Stimulated activated CD4-positive, alpha-beta T cell treated with anti-CD3 and anti-CD28 coated beads, Interleukin-1b, Interleukin-23, amount 100 ng/mL, for 1 hour (primary cell): Measurements from ENCODE around the gene STXBP2.

ENCODE experiments used
- DNase-seq, 2 donors: peaks; one replicate each; pipeline ENCODE4 v3.0.0-alpha.2; 2020; ENCODE audit warnings: low read depth in 2 of 2

Gene STXBP2

GRCh38 chr19:7636691-7637373, at the start of gene STXBP2:
STXBP2 (plus strand) TSS chr19:7637110; CDS start chr19:7637150, 40 bp downstream.
- DNase-seq: peak; percentile 93 to 95

DNA sequence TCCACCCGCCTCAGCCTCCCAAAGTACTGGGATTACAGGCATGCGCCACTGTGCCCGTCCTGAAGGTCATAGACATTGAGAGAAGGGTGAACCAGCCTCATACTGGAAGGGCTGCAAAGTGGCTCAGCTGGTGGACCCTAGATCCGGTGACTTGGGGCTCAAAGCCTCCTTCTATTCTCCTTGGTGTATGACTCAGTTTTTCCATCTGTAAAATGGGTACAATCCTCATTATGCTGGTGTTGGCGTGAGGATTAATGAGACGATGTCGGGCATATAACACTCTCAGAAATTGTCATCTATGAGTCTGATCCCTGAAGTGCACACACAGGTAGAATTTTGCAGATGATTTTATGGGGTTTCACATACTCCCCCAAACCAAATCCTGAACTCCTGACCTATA, 47.1 kb upstream of the STXBP2 start:
- DNase-seq: no peak

- DNase-seq: no peak
These were observed 46.7 kb upstream of the STXBP2 start for GRCh38 chr19:7590256-7590655.

DNA sequence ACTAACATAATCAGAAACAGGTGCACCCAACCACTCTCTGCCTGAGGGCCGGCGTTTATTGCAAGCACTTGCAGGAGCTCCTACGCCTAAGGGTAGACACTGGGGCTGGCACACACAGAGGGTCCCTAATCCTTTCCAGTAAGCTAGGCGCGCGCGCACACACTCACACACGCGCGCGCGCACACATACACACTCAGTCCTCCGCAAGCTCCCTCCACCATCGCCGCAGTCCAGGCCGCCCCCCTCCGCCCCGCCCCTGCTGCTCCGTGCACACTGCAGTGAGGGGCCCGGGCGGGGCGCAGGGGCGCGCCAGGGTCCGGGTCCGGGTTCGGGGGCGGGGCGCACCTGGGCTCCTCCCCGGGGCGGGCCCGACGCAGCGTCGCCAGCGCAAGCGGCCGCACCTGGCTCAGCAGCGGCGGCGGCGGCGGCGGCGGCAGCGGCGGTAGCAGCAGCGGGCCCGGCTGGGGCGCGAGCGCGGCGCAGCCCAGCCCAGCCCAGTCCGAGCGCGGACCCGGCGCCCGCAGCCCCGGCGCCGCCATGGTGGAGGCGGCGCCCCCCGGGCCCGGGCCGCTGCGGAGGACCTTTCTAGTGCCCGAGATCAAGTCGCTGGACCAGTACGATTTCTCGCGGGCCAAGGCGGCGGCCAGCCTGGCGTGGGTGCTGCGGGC, 41.3 kb upstream of the STXBP2 start, which contains the start of gene CAMSAP3:
Gene CAMSAP3, plus strand, starts transcription at position 398 of the 668 bp plus-strand sequence. Its CDS starts 140 bp downstream, at position 538.
- peak in 1 of 2 donors; percentile 16 for DNase-seq

DNA sequence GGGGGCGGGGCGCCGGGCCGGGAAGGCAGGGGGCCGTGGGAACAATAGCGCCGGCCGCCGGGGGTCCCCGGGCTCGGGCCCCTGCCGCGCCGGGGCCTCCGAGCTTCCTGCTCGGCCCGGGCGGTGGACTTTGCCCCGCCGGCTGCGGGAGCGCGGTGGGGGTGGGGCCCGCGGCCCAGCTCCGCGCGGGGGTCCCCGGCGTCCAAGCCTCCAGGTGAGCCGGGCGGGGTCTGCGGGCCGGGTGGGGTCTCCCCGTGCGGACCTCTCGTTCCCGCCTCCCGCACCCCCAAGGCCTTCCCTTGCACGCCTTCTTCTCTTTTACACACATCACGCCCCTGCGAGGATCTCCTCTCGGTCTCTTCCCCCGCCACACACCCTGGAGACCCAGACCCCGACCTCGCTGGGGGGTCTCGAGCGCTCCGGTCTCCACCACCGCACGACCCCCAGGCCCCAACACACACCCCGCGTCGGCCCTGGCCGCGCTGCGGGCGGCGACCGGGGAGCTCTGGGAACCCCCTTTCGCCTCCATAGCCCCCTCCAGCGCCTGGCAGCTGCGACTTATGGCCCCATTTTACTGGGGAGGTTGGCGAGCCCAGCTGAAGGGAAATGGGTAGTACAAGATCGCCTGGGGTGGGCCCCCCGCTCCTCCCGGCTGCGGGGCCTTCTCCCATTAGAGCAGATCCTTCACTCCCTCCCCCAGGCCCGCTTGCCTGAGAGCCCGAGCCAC, 40.5 kb upstream of the STXBP2 start:
- no peak for DNase-seq

DNA sequence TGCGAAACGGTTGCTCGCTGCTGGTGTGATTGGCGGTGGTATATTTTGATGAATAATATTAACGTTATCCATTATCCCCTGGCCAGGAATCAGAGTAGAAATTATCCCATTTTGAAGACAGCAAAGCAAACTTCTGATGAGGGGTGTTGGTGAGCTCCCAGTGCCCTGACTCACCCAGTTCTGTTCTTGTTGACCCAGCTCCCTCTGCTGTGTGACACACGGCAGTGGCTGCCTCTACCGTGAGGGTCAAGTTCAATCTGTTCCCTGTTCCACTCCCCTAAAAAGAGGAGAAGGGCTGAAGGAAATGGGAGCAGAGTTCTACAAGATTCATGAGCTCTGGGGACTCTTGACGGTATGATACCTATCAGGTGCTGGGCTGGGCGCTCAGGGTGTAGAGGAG, 39.2 kb upstream of the STXBP2 start:
- DNase-seq: no peak

- DNase-seq: no peak
These were observed 38.7 kb upstream of the STXBP2 start for GRCh38 chr19:7598180-7598579.

DNA sequence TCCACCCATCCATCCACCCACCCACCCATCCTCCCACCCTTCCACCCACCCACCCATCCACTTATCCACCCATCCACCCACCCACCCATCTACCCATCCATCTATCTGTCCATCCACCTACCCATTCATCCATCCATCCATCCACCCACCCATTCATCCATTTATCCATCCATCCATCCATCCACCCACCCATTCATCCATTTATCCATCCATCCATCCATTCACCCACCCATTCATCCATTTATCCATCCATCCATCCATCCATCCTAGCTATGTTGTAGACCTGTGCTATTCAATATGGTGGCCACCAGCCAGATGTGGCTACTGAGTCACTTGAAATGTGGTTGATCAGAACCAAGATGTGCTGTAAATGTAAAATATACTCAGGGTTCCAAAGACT, 36.2 kb upstream of the STXBP2 start:
- DNase-seq: no peak

GRCh38 chr19:7602240-7602934, 34.5 kb upstream of the STXBP2 start:
- DNase-seq: no peak

DNA sequence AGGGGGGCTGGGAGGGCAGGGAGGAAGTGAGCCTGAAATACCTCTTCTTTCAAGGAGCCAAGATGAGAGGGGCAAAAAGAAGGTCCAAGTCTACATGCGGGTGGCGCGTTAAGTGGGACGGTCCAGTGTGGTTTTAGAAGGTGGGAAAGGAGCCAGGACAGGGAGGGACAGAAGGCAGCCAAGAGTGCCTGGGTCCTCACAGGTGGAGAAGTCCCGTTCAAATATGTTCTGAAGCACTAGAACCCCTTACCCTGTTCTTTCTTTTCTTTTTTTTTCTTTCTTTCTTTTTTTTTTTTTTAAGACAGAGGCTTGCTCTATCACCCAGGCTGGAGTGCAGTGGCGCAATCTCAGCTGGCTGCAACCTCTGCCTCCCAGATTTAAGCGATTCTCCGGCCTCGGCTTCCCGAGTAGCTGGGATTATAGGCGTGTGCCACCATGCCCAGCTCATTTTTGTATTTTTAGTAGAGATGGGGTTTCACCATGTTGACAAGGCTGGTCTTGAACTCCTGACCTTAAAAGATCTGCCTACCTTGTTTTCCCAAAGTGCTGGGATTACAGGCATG, 33.9 kb upstream of the STXBP2 start:
- DNase-seq: no peak

DNA sequence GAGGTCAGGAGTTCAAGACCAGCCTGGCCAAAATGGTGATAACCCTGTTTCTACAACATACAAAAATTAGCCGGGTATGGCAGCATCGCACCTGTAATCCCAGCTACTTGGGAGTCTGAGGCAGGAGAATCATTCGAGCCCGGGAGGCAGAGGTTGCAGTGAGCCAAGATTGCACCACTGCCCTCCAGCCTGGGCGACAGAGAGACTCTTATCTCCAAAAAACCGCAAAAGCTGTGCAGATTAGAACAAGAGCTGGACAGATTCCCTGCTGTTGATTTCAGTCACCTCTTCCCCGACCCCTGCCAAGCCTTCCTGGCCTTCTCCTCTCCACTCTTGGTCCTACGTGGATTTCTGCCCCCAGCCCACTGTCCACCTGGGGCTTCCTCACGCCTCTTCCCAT, 33.0 kb upstream of the STXBP2 start:
- no peak for DNase-seq

- no peak for DNase-seq
These were observed 31.3 kb upstream of the STXBP2 start for GRCh38 chr19:7605490-7606222.

DNA sequence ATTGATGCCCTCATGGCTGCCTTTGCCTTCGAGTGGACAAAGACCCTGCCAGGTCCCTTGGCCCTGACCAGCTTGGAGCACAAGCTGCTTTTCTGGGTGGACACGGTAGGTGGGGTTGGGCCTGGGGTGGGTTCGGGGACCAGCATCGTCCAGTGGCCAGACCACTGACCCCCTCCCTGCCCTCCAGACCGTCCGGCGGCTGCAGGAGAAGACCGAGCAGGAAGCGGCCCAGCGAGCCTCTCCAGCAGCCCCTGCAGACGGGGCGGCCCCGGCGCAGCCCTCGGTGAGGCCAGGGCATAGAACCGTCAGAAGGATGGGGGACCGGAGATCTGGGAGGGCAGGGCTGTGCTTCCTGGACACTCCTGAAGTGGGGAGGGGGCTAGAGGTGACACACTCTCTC, 30.6 kb upstream of the STXBP2 start:
- no peak for DNase-seq

DNA sequence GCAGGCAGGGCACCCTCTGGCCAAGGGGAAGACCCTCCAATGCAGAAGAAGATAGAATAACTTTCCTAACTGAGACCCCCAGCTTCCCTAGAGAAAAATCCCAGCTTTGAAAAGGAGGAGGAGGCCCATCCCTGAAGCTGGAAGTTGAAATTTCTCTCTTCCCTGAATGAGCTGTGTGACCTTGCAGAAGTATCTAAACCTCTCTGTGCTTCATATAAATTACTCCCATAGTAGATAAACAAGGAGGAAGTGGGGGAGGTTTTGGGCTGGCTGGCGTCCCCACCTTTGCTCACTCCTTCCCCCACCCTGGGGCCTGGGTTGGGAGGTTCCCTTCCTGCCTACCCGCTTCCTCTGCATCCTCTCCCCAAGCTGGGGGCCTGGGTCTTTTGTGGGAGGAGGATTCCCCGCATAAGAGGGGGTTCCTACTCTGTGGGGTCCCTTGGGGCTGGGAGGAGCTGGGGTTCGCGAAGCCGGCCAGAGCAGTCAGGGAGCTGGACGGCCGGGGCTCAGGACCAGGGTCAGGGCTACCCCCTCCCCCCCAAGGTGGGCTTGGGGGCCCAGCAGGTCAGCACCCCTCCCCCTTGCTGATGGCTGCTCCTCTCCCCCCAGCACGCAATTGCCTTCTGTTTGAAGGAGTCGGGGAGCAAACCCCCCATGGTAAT, 29.6 kb upstream of the STXBP2 start:
- no peak for DNase-seq

DNA sequence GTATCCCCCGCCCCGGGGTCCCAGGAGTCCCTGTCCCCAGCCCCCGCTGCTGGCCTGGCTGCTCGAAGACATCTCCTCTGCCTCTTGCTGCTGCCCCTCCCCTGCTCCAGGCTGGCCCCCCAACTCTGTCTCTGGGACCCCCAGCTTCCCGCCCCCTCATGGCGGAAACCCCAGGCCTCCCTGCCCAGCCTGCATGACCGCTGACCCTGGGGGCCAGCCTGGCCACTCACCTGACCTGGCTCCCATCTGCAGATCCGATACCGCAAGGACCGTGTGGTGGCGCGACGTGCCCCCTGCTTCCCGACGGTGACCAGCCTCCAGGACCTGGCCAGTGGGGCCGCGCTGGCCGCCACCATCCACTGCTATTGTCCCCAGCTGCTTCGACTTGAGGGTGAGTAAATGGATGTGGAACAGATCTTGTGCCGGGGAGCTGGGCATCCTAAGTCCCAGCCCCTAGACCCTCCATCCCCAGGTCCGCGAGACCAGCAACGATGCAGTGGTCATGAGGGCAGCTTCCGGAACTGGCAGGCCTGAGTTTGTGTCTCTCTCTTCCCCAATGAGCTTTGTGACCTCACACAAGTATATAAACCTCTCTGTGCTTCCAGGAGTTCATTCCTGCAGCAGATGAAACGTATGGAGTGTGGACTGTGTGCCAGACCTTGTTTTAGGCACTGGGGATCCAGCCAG, 28.9 kb upstream of the STXBP2 start:
- DNase-seq: no peak

DNA sequence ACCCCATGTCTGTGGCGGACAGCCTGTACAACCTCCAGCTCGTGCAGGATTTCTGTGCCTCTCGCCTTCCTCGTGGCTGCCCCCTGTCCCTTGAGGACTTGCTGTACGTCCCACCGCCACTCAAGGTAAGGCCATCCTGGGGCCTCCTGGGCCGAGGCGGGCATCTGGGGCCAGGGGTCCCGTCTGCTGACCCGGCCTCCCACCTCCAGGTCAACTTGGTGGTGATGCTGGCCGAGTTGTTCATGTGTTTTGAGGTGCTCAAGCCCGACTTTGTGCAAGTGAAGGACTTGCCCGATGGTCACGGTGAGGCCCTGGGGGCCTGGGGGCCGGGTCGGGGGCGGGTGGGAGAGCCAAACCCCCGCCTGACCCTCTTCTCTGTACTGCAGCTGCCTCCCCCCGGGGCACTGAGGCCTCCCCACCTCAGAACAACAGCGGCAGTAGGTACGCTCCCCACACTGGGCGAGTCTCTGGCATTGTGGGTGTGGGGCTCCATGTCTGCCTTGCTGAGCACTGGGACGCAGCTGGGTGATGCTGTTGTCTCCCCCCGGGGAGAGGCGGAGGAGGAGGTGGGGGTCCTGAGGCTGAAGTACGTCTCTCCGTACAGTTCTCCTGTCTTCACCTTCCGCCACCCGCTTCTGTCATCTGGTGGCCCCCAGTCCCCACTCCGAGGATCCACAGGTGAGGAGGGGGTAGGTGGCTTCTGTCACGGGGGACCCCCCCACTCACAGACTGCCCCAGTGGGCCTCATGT, 26.2 kb upstream of the STXBP2 start:
- DNase-seq: no peak

DNA sequence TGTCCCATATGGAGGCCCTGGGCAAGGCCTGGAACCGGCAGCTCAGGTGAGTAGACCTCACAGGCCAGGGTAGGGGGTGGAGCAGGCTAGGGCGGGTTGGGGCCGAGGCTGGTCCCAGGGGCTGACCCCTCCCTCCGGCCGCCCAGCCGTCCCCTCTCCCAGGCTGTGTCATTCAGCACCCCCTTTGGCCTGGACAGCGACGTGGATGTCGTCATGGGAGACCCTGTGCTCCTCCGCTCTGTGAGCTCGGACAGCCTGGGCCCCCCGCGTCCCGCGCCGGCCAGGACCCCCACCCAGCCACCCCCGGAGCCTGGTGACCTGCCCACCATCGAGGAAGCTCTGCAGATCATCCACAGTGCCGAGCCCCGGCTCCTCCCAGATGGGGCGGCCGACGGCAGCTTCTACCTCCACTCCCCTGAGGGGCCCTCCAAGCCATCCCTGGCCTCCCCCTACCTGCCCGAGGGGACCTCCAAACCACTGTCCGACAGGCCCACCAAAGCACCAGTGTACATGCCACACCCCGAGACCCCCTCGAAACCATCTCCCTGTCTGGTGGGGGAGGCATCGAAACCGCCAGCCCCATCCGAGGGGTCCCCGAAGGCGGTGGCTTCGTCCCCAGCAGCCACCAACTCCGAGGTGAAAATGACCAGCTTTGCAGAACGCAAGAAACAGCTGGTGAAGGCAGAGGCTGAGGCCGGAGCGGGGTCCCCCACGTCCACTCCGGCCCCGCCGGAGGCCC, 25.2 kb upstream of the STXBP2 start:
- no peak for DNase-seq
